ENCODE results near the gene C18orf54. TPM values are rescaled to one million over a fixed set of nuclear protein-coding genes. Genes with fewer than 3 reads are reported as not detected.
"Not testable (repeated sequence)": the region's sequence is repeated elsewhere in the genome, so short reads cannot be mapped to it uniquely, and the experiment has no call there.

The C18orf54 gene
- total RNA-seq, 2 donors from 2014 or later = 2.9 to 6.1 TPM

- intact Hi-C loops (cut with DNase I) = no loop called here
- no peaks in the 10 kb centered on the region for H3K9me3 ChIP-seq
Observed at GRCh38 chr18:54378057-54378456, 20.4 kb downstream of the C18orf54 start.

GRCh38 chr18:54381640-54382039 is 23.9 kb downstream of the C18orf54 start:
- intact Hi-C loops (cut with DNase I) = no loop called here
- no peak for TF ChIP-seq CTCF (IDR thresholded peaks at IDR 0.05)
- no peaks in the 10 kb centered on the region for H3K9me3 ChIP-seq

More at GRCh38 chr18:54378057-54378456, 20.4 kb downstream of the C18orf54 start:
- Histone ChIP-seq H3K36me3 (no peaks in the 10 kb centered on the region), H3K4me3 (no peak overlapping the region), H3K27ac (no peak overlapping the region), H3K27me3 (no peaks in the 10 kb centered on the region), H3K4me1 (no peaks in the 10 kb centered on the region), H3K9ac (ENCODE audit: low read depth in 2 of 2, low read length in 2 of 2) (no peak overlapping the region)
- no peak for TF ChIP-seq CTCF (IDR thresholded peaks at IDR 0.05)
- DNase-seq = no peak

DNA sequence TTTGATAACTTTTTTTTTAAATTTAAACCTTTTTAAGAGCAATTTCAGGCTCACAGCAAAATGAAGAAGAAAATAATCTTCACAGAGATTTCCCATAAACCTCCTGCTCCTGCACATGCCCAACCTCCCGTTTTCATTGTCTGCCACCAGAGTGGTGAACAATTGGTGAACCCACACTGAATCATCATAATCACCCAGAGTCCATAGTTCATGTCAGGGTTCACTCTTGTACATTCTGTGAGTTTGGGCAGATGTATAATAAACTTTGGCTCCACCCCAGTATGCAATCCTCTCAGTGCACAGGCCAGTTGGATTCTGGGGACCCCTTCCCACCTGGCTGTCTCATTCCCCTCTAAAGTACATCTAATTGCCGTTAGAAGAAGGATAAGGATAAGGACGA is 24.4 kb downstream of the C18orf54 start:
- no peaks in the 10 kb centered on the region for H3K4me1 ChIP-seq
- H3K27ac ChIP-seq = no peak overlapping the region
- H3K9ac ChIP-seq (ENCODE audit: low read depth in 2 of 2, low read length in 2 of 2) = no peak overlapping the region
- intact Hi-C loops (cut with DNase I) = no loop called here
- H3K27me3 ChIP-seq = no peaks in the 10 kb centered on the region
- no peaks in the 10 kb centered on the region for H3K9me3 ChIP-seq
- H3K36me3 ChIP-seq = no peaks in the 10 kb centered on the region
- no peak for DNase-seq
- TF ChIP-seq CTCF (IDR thresholded peaks at IDR 0.05) = no peak
- H3K4me3 ChIP-seq = no peak overlapping the region

More at GRCh38 chr18:54381640-54382039, 23.9 kb downstream of the C18orf54 start:
- no peak overlapping the region for H3K27ac ChIP-seq
- H3K9ac ChIP-seq (ENCODE audit: low read depth in 2 of 2, low read length in 2 of 2) = no peak overlapping the region
- DNase-seq = no peak
- no peaks in the 10 kb centered on the region for H3K4me1 ChIP-seq
- H3K4me3 ChIP-seq = no peak overlapping the region
- H3K36me3 ChIP-seq = no peaks in the 10 kb centered on the region
- no peaks in the 10 kb centered on the region for H3K27me3 ChIP-seq

DNA sequence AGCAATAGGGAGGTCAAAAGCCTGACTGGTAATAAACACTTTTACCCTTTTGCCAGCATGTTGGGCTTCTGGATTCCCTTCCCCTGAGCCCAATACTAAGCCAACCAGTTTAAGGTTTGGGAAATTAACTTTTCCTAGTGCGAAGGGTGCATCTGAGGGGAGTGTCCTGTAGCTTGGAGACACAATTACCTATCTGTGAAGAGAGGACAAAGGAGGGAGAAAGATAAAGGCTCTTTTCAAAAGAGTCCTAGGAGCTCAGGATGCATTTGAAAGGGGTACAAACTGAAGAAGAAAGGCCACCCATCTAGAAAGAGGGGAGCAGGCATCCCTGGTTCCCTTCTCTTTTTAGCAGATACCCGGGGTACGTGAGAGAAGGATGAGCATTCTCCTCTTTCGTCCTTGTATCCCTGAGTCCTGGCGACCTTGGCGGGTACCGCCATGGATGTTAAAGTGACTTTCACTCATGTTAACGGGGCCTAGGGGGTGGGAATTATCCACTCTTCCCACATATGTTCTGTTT is 25.1 kb downstream of the C18orf54 start:
- intact Hi-C loops (cut with DNase I) = no loop called here
- Histone ChIP-seq H3K4me3 (no peak overlapping the region), H3K27ac (no peak overlapping the region), H3K27me3 (no peaks in the 10 kb centered on the region), H3K9me3 (no peaks in the 10 kb centered on the region), H3K9ac (ENCODE audit: low read depth in 2 of 2, low read length in 2 of 2) (no peak overlapping the region), H3K4me1 (no peaks in the 10 kb centered on the region), H3K36me3 (no peaks in the 10 kb centered on the region)
- DNase-seq = no peak
- no peak for TF ChIP-seq CTCF (IDR thresholded peaks at IDR 0.05)

DNA sequence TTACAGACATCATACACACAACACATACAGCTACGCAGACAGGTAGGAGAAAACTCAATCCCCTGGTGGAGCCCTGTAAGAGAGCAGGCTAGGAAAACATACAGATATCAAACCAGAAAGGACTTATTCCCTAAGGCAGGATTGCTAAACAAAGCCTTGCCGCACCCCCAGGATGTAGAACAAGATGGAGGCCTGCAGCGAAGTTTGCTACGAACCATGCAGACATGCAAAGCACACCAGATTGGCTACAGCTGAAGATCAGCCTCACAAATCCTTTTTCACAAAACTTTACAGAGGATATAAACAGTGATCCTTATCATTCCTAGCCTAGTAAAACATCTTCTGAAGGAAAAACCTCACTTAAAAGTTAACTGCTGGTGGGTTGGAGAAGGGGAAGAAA is 28.3 kb downstream of the C18orf54 start:
- H3K36me3 ChIP-seq = no peaks in the 10 kb centered on the region

DNA sequence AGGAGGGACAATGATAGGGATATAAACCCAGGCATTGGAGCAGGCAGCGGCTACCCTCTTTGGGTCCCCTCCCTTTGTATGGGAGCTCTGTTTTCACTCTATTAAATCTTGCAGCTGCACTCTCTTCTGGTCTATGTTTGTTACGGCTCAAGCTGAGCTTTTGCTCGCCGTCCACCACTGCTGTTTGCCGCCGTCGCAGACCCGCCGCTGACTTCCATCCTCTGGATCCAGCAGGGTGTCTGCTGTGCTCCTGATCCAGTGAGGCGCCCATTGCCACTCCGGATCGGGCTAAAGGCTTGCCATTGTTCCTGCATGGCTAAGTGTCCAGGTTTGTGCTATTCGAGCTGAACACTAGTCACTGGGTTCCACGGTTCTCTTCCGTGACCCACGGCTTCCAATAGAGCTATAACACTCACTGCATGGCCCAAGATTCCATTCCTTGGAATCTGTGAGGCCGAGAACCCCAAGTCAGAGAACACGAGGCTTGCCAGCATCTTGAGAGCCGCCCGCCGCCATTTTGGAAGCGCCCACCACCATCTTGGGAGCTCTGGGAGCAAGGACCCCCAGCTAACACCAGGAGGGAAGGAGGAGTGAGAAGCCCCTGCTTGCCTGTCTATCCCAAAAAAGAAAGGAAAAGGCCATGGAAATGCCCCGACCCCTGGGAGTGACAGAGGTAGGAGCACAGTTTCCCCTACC is 29.2 kb downstream of the C18orf54 start:
- intact Hi-C loops (cut with DNase I); DNase-seq; H3K4me1 ChIP-seq: not testable (repeated sequence)

More for the DNA sequence above, 28.3 kb downstream of the C18orf54 start:
- no peak overlapping the region for H3K4me3 ChIP-seq
- H3K4me1 ChIP-seq = no peaks in the 10 kb centered on the region
- no peak overlapping the region for H3K9ac ChIP-seq (ENCODE audit: low read depth in 2 of 2, low read length in 2 of 2)
- DNase-seq = no peak
- H3K27me3 ChIP-seq = no peaks in the 10 kb centered on the region
- intact Hi-C loops (cut with DNase I) = no loop called here
- no peaks in the 10 kb centered on the region for H3K9me3 ChIP-seq
- no peak overlapping the region for H3K27ac ChIP-seq
- TF ChIP-seq CTCF (IDR thresholded peaks at IDR 0.05) = no peak

More for the DNA sequence above, 29.2 kb downstream of the C18orf54 start:
- not testable (repeated sequence) for H3K9me3 ChIP-seq; H3K27ac ChIP-seq; H3K4me3 ChIP-seq; H3K27me3 ChIP-seq; H3K36me3 ChIP-seq; H3K9ac ChIP-seq (ENCODE audit: low read depth in 2 of 2, low read length in 2 of 2)

Measured in colonic mucosa (tissue), 4 donors.